ACHN (cell line): ENCODE measurements around the gene CDH13.

Experiments
- DNase-seq: peaks from one replicate; pipeline ENCODE4 v3.0.0-alpha.2; 2015
- in situ Hi-C: cut with HindIII; loops from 2 replicates; pipeline ENCODE4 v1.10.0; 2017; ENCODE audit warnings: low sequenced_read_pairs, low pct_ligation_motif_present, low pct_unique_long_range_greater_than_20kb

The CDH13 gene

DNA sequence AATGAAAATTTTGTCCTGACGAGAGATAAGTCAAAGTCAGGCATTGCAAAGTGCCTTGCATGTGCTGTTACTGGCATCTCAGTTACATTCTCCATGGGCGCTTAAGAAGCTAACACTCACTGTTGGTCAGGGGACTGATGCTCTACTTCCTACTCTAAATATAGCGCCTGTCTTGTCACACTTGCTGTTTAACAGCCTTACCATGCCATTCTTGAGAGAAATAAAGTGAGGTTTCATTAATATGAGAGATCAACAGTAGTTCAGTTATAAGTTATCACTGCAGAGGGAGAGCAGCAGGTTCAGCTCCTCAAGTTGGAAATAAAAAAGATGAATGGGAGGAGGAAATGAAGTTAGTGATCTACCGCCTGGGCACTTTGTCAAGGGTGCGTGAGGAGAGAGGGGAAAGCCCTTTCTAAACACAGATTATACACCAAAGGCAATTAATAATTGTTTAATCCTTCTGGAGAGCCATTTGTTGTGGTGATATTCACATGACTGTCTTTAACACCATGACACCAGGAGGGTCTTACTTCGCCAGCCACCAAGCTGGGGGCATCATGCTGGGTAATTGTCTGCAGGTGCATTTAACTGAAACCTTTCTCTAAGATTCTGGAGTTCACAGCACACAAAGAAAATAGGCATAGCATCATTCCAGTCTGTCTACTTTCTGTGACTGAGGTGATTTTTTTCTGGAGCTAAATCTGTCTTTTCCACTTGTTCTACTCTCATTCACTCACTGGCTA, 612.4 kb downstream of the CDH13 start:
- in situ Hi-C loops = no loop called here
- no peak for DNase-seq

GRCh38 chr16:83244057-83244456, 617.3 kb downstream of the CDH13 start:
- in situ Hi-C loops = no loop called here
- DNase-seq = no peak

- in situ Hi-C loops = no loop called here
- DNase-seq = no peak
These were observed 618.3 kb downstream of the CDH13 start for GRCh38 chr16:83245061-83245460.

DNA sequence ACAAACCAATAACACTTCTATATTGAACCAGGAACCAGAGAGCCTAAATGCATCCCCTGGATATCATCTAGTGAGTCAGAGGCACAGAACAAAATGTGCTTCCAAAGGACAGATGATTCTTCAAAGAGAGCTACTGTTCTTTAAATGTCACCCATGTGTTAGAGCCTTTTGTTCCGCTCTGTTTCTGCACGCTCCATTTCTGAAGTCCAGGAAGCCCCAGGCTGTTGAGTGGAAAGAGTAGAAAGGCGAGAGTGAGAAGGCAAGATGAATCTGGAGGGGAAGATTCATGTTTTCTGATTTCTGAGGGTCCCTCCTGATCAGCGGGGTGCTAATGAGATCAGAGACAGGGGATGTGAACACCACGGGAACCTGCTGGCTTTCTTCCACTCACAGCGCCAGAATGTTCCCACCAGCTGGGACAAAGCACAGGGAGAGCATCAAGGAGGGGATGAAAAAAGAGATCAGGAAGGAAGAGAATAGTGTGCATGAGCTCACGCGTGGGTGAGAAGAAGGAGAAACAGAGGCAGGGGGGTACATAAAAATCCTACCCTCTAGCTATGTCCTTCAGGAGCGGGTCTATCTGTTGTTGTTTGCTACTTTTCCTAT, 621.1 kb downstream of the CDH13 start:
- DNase-seq = no peak
- in situ Hi-C loops = no loop called here

DNA sequence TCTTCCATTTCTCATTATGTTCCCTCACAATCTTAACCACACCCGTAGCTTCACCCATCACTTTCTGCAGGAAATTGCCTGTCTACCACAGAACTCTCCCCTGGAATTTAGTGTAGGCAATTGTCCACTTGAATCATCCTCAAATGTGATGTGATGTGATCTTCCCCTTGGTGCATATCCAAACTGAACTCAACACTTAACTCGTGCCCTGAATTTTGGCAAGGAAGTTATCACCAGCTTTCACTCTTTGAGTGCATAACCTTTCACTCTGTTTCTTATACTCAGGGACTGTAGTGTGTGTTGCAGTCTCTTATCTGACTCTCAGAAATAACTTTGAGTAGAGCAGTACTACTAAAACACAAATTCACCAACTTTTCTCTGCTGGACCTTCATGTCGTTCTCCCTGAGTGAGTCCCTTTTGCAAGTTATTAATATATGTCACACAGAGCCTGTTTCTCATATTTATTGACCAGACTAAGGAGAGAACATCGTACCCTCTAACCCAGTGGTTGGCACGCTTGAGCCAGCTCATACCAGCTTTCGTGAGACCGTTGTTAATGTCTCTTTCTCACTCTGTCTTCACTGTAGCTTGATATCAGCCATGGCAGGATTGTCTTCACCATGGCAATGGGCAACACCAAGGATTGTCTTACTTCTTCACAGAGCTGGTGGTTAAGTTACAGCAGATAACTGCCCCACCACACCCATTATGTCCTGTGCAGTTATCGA, 622.1 kb downstream of the CDH13 start:
- in situ Hi-C loops = no loop called here
- DNase-seq = no peak

- in situ Hi-C loops = no loop called here
- no peak for DNase-seq
These were observed 626.8 kb downstream of the CDH13 start for GRCh38 chr16:83253521-83253920.

DNA sequence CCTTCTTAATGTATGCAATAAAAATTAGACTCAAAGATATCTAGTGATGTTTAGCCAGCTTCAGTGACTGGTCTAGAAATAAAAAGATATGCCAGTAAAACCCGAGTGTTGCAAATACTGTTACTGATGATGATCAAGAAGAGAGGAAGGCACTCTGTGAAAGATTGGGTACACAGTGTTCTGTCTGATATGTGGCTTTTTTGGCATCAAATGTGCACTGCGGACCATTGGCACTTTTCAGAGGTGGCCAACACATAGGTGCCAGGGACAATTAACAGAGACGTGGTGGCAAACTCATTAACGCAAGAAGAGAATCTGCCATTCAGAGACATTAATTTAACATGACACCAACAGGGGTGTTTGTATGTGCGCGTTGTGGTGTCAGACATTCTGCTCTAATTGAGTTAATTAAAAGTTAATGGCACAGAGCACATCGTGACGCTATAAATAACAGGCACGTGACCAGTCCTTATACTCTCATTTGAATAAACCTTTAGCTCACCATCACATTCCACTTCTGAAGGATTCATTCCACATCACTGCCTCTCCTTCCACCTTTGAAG, 631.7 kb downstream of the CDH13 start:
- no peak for DNase-seq
- in situ Hi-C loops = no loop called here

DNA sequence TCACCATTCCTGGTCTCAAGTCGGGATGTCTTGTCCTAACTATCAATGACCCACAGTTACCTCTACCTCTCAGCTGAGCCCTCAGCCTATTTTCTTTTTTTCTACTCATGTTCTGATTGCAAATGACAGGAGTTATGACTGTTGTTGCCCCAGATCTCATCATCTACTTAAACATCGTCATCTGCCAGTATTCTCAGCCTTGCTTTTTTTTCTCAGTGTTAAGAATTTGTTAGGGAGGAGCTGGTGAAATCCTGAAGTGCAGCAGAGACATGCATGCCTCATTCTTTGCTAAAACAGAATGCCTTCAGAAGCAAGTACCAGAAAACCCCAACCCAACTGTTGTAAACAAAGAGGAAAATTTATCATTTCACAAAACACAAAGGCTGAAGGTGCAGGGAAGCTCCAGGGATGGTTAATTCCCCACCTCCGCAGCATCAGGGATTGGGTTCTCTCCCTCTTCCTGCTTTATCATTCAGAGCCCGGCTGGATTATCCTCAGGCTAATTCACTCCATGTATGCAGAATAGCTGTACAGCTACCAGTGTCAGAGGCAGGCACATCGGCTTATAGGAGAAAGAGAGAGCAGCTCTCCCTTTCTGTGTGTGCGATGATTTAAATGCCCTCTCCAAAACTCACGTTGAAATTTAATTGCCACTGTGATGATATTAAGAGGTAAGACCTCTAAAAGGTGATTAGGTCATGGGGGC, 640.2 kb downstream of the CDH13 start:
- in situ Hi-C loops = no loop called here
- DNase-seq = no peak

DNA sequence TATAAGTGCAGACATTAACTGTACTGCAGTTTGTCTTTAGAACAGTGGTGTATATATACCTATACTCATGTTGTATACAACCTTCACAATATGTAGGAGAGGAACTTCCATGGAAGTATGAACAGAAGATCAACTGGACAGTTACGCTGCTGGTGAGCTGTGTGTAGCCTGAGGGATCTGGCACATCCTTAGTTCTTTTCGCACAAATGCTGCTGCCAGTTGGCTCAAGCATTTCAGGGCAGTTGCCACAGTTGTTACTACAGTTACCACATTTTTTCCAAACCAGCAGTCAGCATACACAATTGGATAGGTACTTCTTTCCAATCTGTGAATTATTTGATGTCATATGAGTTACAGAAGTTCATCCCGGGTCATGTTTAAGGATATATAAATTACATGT, 641.4 kb downstream of the CDH13 start:
- in situ Hi-C loops = no loop called here
- no peak for DNase-seq

DNA sequence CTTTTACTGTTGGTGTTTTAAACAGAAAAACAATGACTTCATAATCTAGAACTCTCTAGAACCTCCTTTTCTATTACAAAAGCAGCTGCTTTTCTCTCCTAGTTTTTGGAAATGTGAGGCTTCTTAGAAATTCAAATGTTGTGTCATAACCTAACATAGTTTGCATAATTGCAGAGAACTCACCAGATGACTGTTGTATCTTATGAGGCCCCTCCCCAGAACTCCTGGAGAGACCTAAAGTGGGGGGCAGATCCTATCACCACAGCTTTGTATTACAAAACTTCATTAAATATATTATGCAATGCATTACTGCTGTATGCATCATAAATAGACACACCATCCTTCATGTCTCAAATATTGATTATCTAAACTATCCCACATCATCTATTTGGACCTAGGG, 642.3 kb downstream of the CDH13 start:
- no peak for DNase-seq
- in situ Hi-C loops = no loop called here

DNA sequence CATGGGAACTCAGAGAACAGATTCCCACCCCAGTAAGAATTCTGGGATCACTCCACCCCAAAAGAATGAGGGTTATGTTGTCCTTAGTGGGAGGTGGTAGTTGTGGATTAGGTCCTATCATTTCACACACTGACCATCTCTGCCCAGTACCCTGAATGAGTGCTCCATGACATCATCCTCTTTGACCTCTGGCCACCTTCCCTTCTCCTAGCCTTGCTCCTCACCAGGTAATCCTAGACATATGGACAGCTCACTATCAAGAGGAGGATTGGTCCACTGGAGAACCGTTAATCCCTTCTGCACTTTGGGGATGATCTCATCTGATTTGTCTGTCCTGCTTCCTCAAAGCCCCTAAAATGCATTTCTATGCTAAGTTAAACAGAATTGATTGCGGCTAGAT, 642.8 kb downstream of the CDH13 start:
- DNase-seq = no peak
- in situ Hi-C loops = no loop called here

GRCh38 chr16:83270061-83270460, 643.3 kb downstream of the CDH13 start:
- in situ Hi-C loops = no loop called here
- DNase-seq = no peak

GRCh38 chr16:83270640-83271039, 643.9 kb downstream of the CDH13 start:
- DNase-seq = no peak
- in situ Hi-C loops = no loop called here

- in situ Hi-C loops = no loop called here
These were observed 644.4 kb downstream of the CDH13 start for GRCh38 chr16:83271123-83271522.

DNA sequence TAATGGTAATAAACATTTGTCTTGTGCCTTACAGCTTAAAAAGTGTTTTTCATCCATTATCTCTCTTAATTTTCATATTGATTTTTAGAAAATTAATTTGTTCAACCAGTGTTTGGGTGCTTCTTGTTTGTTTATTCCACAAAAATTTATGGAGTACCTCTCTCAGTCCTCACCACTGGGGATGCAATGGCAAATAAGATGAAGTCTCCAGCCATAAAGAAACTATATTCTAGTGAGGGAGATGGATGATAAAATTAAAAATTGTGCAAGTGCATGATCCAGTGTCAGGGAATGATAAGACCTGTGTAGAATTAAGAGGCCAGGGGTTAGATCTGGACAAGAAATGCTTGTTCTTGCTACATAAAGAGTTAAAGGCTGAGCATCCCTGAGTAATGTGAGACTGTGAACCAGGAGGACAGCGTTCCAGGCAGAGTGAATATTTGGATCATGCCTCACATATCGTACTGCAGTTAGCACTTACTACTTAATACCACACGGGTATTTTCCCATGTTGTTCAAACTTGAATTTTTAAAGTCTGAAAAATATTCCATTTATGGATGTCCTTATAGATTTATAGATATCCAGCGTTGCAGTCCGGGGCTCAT, 645.3 kb downstream of the CDH13 start:
- in situ Hi-C loops = no loop called here
- no peak for DNase-seq

More at GRCh38 chr16:83271123-83271522, 644.4 kb downstream of the CDH13 start:
- DNase-seq = no peak

- DNase-seq = no peak
- in situ Hi-C loops = no loop called here
These were observed 646.1 kb downstream of the CDH13 start for GRCh38 chr16:83272843-83273242.

GRCh38 chr16:83273504-83274173, 646.9 kb downstream of the CDH13 start:
- DNase-seq = no peak
- in situ Hi-C loops = no loop called here

GRCh38 chr16:83279251-83279650, 652.5 kb downstream of the CDH13 start:
- in situ Hi-C loops = no loop called here
- no peak for DNase-seq
